ENCODE data around the gene PLPP1. TPM values are rescaled to one million over a fixed set of nuclear protein-coding genes. Genes with fewer than 3 reads are reported as not detected.

PLPP1 gene
- total and polyA plus RNA-seq, 2 of the 8 experiments (the other 6 are each of a cell fraction or from before 2014, with no cell fraction given), result 43.7 to 91.3 TPM

GRCh38 chr5:55418994-55419968 is 115.5 kb downstream of the PLPP1 start:
- no peaks in the 10 kb centered on the region for H3K27me3 ChIP-seq (replicated peaks in 1 of 4; ENCODE audit: control insufficient read depth in 3 of 4, extremely low read depth in 1 of 4, insufficient read depth in 3 of 4, low read length in 3 of 4)
- no peak overlapping the region for H3K27ac ChIP-seq (ENCODE audit: low read depth, low read length)
- H4K91ac ChIP-seq (replicated peaks; ENCODE audit: insufficient read length, low read length), result no peak overlapping the region
- H3K4me2 ChIP-seq (ENCODE audit: insufficient read depth in 1 of 2, low read depth in 2 of 2, low read length in 2 of 2), result no peak overlapping the region
- H3K9me3 ChIP-seq (ENCODE audit: insufficient read depth in 2 of 2, low read depth in 1 of 2, low read length in 1 of 2), result no peaks in the 10 kb centered on the region
- TF ChIP-seq BACH1 (IDR thresholded peaks at IDR 0.05; ENCODE audit: low read length) (no peak), SIN3A (conservative IDR thresholded peaks at IDR 0.05 in 1 of 2, IDR thresholded peaks at IDR 0.05 in 1 of 2; ENCODE audit: low read depth in 1 of 2, low read length in 2 of 2) (no peak), TAF7 (optimal IDR thresholded peaks at IDR 0.05; ENCODE audit: borderline replicate concordance, low read depth, low read length) (no peak), ASH2L (IDR thresholded peaks at IDR 0.05; ENCODE audit: low read length) (no peak), SAP30 (IDR thresholded peaks at IDR 0.05; ENCODE audit: insufficient read depth, insufficient replicate concordance, low read length) (no peak), CREB1 (IDR thresholded peaks at IDR 0.05) (no peak)
- TF ChIP-seq, protein P1, sequence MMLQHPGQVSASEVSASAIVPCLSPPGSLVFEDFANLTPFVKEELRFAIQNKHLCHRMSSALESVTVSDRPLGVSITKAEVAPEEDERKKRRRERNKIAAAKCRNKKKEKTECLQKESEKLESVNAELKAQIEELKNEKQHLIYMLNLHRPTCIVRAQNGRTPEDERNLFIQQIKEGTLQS (IDR thresholded peaks at IDR 0.05; ENCODE audit: insufficient read depth, low read depth, low read length), result no peak
- no peak overlapping the region for H4K5ac ChIP-seq (ENCODE audit: insufficient read length, low read depth, low read length)
- peaks cover 0 to 2% of the 10 kb centered on the region in 2 experiments for H4K20me1 ChIP-seq (replicated peaks in 1 of 2; ENCODE audit: control insufficient read depth in 1 of 2, insufficient read depth in 2 of 2, low read length in 2 of 2)
- ChIA-PET POLR2A (ENCODE audit: partially characterized antibody) (interaction anchor here (1.0 kb wide), 2 partner anchors 10 to 95 kb away, joined by 3 read pairs; no protein-coding TSS in a partner anchor), CTCF (ENCODE audit: partially characterized antibody) (interaction anchor here (0.8 to 2.0 kb wide), 6 partner anchors 10 to 273 kb away, joined by 3 to 5 read pairs (median 4); no protein-coding TSS in a partner anchor)
- no peaks in the 10 kb centered on the region; a peak in 1 of 4 replicates for H3K79me2 ChIP-seq (ENCODE audit: control insufficient read depth in 1 of 2, insufficient read depth in 2 of 2, low read length in 2 of 2)
- FAIRE-seq (no peak), DNase-seq (ENCODE audit: low read depth in 1 of 2, low spot score in 2 of 2) (no peak)
- H2BK120ac ChIP-seq (replicated peaks; ENCODE audit: low read depth, low read length), result no peak overlapping the region
- no peak overlapping the region for H2BK12ac ChIP-seq (ENCODE audit: low read depth, low read length)
- no peak overlapping the region for H2AK5ac ChIP-seq (ENCODE audit: low read depth, low read length)
- no peak overlapping the region for H3K14ac ChIP-seq (ENCODE audit: insufficient read length)
- no peak overlapping the region for H2BK15ac ChIP-seq (ENCODE audit: low read length)
- no peak overlapping the region for H3K56ac ChIP-seq (replicated peaks; ENCODE audit: insufficient read length, low read depth, low read length)
- no peaks in the 10 kb centered on the region for H3K23me2 ChIP-seq (ENCODE audit: low read depth, low read length)
- peaks cover 2 to 42% (median 22%) of the 10 kb centered on the region in 4 experiments; a peak in 7 of 8 replicates for H3K36me3 ChIP-seq (ENCODE audit: control insufficient read depth in 2 of 4, insufficient read depth in 4 of 4, low read length in 3 of 4)
- H2AFZ ChIP-seq (ENCODE audit: low read length), result no peak overlapping the region
- H2BK20ac ChIP-seq (ENCODE audit: low read length), result no peak overlapping the region
- no peak overlapping the region for H4K8ac ChIP-seq (ENCODE audit: extremely low read depth, insufficient read depth, low read length)
- H3K4me1 ChIP-seq (replicated peaks in 1 of 4; ENCODE audit: control insufficient read depth in 3 of 4, insufficient read depth in 4 of 4, low read length in 3 of 4), result peaks cover 0 to 2% (median 0%) of the 10 kb centered on the region in 4 experiments; a peak in 1 of 7 replicates
- no peak overlapping the region for H3K4ac ChIP-seq (replicated peaks; ENCODE audit: insufficient read length, low read depth, low read length)
- no peak overlapping the region for H2BK5ac ChIP-seq (ENCODE audit: low read depth, low read length)
- H3K23ac ChIP-seq (ENCODE audit: insufficient read length), result no peak overlapping the region
- no peak overlapping the region for H3K4me3 ChIP-seq (ENCODE audit: extremely low read depth in 1 of 4, insufficient read depth in 2 of 4, low read depth in 3 of 4, low read length in 4 of 4)
- H3K9ac ChIP-seq (replicated peaks in 1 of 4; ENCODE audit: extremely low read depth in 1 of 4, low read depth in 3 of 4, low read length in 3 of 4), result no peak overlapping the region
- no peaks in the 10 kb centered on the region for H3K79me1 ChIP-seq (ENCODE audit: low read depth, low read length)
- no peak overlapping the region for H3K18ac ChIP-seq (ENCODE audit: extremely low read depth, low read length)

Measured in H1 (cell line).